ENCODE results near the gene CCDC30. TPM values are rescaled to one million over a fixed set of nuclear protein-coding genes. Genes with fewer than 3 reads are reported as not detected.

CCDC30 gene
- total RNA-seq, 4 donors from 2014 or later: 0.99 to 4.1 (median 1.7) TPM

DNA sequence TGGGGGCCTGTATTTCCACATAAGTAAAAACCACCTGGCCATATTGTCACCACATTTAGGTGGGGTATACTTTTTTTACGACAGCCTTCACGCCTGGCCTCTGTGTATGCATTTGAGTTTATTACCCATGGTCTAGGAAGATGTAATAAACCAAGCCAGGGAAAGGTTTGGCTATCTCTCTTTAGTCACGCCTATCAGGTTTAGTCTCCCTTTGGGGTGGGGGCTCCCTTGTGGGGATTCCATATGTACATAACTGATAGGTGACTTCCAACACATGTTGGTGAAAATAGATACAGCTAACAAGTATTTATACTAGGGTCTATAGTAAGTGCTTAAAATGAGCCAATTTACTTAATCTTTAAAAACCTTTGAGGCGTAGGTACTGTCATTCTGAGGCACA, 223.3 kb downstream of the CCDC30 start:
- intact Hi-C loops (cut with DNase I): loop anchor here (10.0 kb wide), 2 partner anchors 222 to 352 kb away; partner anchors contain the start of genes CCDC30 and FOXJ3
- WGBS: 96% methylated on average over 4 of the region's 4 CpGs
- Histone ChIP-seq H3K4me3 (no peak overlapping the region), H3K4me1 (peaks cover 68 to 83% (median 82%) of the 10 kb centered on the region in 4 donors), H3K9me3 (no peaks in the 10 kb centered on the region), H3K36me3 (peaks cover 0 to 20% (median 2%) of the 10 kb centered on the region in 4 donors), H3K27me3 (no peaks in the 10 kb centered on the region), H3K27ac (replicated peaks in 1 of 4) (no peak overlapping the region)
- no peak for DNase-seq (ENCODE audit: extremely low spot score)
- TF ChIP-seq POLR2A (IDR thresholded peaks at IDR 0.05; ENCODE audit: low read depth) (no peak), EP300 (IDR thresholded peaks at IDR 0.05) (no peak), POLR2AphosphoS5 (IDR thresholded peaks at IDR 0.05) (no peak), CTCF (IDR thresholded peaks at IDR 0.05) (no peak)

GRCh38 chr1:42689912-42690311, 226.8 kb downstream of the CCDC30 start:
- DNase-seq (ENCODE audit: extremely low spot score): no peak
- H3K9me3 ChIP-seq: no peaks in the 10 kb centered on the region
- H3K27me3 ChIP-seq: no peaks in the 10 kb centered on the region
- no peak for TF ChIP-seq CTCF (IDR thresholded peaks at IDR 0.05)
- TF ChIP-seq POLR2AphosphoS5 (IDR thresholded peaks at IDR 0.05): no peak
- no peak for TF ChIP-seq POLR2A (IDR thresholded peaks at IDR 0.05; ENCODE audit: low read depth)
- no peak for TF ChIP-seq EP300 (IDR thresholded peaks at IDR 0.05)
- H3K36me3 ChIP-seq: peaks cover 0 to 11% (median 8%) of the 10 kb centered on the region in 4 donors
- no peak overlapping the region for H3K27ac ChIP-seq (replicated peaks in 1 of 4)
- WGBS: 79% methylated on average over 3 of the region's 3 CpGs
- peaks cover 65 to 91% (median 87%) of the 10 kb centered on the region in 4 donors for H3K4me1 ChIP-seq
- intact Hi-C loops (cut with DNase I): loop anchor here (10.0 kb wide), 2 partner anchors 225 to 355 kb away; partner anchors contain the start of genes CCDC30 and FOXJ3
- no peak overlapping the region for H3K4me3 ChIP-seq

- WGBS: 92% methylated on average over 1 of the region's 1 CpG
These were observed 227.5 kb downstream of the CCDC30 start for GRCh38 chr1:42690477-42691156.

GRCh38 chr1:42691157-42691498, 228.0 kb downstream of the CCDC30 start:
- 65% methylated on average over 4 of the region's 4 CpGs for WGBS
- Histone ChIP-seq H3K27me3 (no peaks in the 10 kb centered on the region), H3K9me3 (no peaks in the 10 kb centered on the region), H3K27ac (replicated peaks in 1 of 4) (no peak overlapping the region), H3K4me1 (peaks cover 54 to 79% (median 75%) of the 10 kb centered on the region in 4 donors), H3K36me3 (peaks cover 0 to 22% (median 15%) of the 10 kb centered on the region in 4 donors), H3K4me3 (no peak overlapping the region)
- DNase-seq (ENCODE audit: extremely low spot score): no peak
- intact Hi-C loops (cut with DNase I): no loop called here
- TF ChIP-seq POLR2A (IDR thresholded peaks at IDR 0.05; ENCODE audit: low read depth) (no peak), POLR2AphosphoS5 (IDR thresholded peaks at IDR 0.05) (no peak), CTCF (IDR thresholded peaks at IDR 0.05) (no peak), EP300 (IDR thresholded peaks at IDR 0.05) (no peak)

More at GRCh38 chr1:42690477-42691156, 227.5 kb downstream of the CCDC30 start:
- no peak for TF ChIP-seq POLR2AphosphoS5 (IDR thresholded peaks at IDR 0.05)
- DNase-seq (ENCODE audit: extremely low spot score): no peak
- peaks cover 59 to 84% (median 80%) of the 10 kb centered on the region in 4 donors for H3K4me1 ChIP-seq
- H3K9me3 ChIP-seq: no peaks in the 10 kb centered on the region
- no peak overlapping the region for H3K4me3 ChIP-seq
- no peaks in the 10 kb centered on the region for H3K27me3 ChIP-seq
- peaks cover 0 to 17% (median 11%) of the 10 kb centered on the region in 4 donors for H3K36me3 ChIP-seq
- intact Hi-C loops (cut with DNase I): no loop called here
- no peak overlapping the region for H3K27ac ChIP-seq (replicated peaks in 1 of 4)

DNA sequence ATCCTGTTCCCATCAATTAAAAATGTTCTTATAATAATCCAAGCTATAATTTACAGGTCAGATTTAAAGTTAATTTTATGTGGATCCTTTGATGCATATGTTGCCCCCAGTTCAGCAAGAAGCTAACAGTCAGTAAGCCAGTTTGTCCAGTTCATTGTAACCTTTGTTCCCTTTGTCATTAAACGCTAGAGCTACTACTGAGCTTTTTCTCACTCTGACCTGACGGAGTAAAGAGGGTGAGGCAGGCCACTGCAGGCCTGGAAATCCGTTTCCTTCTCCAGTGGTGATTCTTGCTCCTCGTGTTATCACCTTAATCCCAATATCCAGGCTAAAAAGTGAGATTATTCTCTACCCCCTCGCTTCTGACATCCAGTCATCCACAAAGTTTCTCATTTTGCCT, 229.4 kb downstream of the CCDC30 start:
- WGBS: 50% methylated on average over 5 of the region's 5 CpGs
- intact Hi-C loops (cut with DNase I): no loop called here
- no peaks in the 10 kb centered on the region for H3K9me3 ChIP-seq
- peaks cover 41 to 66% (median 62%) of the 10 kb centered on the region in 4 donors for H3K4me1 ChIP-seq
- DNase-seq (ENCODE audit: extremely low spot score): no peak
- TF ChIP-seq POLR2AphosphoS5 (IDR thresholded peaks at IDR 0.05): no peak
- no peak for TF ChIP-seq CTCF (IDR thresholded peaks at IDR 0.05)
- no peak for TF ChIP-seq POLR2A (IDR thresholded peaks at IDR 0.05; ENCODE audit: low read depth)
- no peak for TF ChIP-seq EP300 (IDR thresholded peaks at IDR 0.05)
- peaks cover 13 to 35% (median 27%) of the 10 kb centered on the region in 4 donors for H3K36me3 ChIP-seq
- H3K4me3 ChIP-seq: no peak overlapping the region
- H3K27me3 ChIP-seq: no peaks in the 10 kb centered on the region
- no peak overlapping the region for H3K27ac ChIP-seq (replicated peaks in 1 of 4)

Measured in esophagus muscularis mucosa (tissue), 4 donors.